GM20431 (cell line): ENCODE measurements around the gene ANKFN1.
"Not testable (repeated sequence)": the region's sequence is repeated elsewhere in the genome, so short reads cannot be mapped to it uniquely, and the experiment has no call there.

Source experiments
- in situ Hi-C: fragments of 300-500 bp; cut with MseI, MboI; formaldehyde crosslinking; loops from one replicate; pipeline ENCODE4 v1.15.0; 2020; ENCODE audit warnings: low sequenced_read_pairs; ENCODE audit not compliant: unreplicated experiment

The ANKFN1 gene

DNA sequence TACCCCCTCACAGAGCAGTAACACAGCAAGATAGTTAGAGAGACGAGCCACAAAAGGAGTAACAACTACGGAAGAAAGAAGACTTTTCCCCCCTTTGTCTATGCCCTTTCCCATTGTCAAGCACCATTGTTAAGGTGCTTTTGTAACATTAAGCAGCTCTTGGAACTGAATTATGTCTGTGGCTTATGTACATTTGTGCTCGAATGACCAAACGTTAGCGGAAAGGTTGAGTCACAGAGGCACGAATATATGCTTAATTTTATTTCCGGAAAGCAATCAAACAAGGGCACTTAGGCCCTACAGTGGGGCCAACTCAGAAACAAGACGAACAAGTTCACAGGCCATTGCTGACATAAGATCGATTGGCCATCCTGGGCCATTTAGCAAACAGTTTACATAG lies 109.5 kb downstream of the ANKFN1 start:
- in situ Hi-C loops: loop anchor here (25.0 kb wide), 1 partner anchor 101 kb away; the partner anchor contains the start of gene ANKFN1

- in situ Hi-C loops: loop anchor here (25.0 kb wide), 1 partner anchor 107 kb away; the partner anchor contains the start of gene ANKFN1
Measured at GRCh38 chr17:56269556-56270389, 116.5 kb downstream of the ANKFN1 start.

DNA sequence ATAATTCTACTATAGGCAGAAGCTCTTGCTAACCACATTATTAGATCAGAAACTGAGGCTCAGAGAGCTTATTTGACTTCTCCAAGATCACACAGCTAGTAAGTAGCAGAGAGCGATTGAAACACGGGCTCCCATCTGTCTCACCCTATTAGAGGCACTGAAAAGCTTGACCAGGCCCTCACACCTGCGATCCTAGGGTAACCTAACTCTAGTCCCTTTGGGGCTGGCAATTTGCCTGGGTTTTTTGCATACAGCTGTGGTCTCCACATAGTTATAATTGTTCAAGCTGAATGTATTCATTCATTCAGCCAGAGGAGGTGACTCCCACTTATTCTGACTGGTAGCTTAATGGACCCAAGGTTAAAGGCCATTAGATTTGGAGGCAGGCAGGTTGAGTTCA lies 121.2 kb downstream of the ANKFN1 start:
- in situ Hi-C loops: loop anchor here (25.0 kb wide), 1 partner anchor 112 kb away; the partner anchor contains the start of gene ANKFN1

GRCh38 chr17:56284482-56284881 lies 131.2 kb downstream of the ANKFN1 start:
- in situ Hi-C loops: no loop called here

DNA sequence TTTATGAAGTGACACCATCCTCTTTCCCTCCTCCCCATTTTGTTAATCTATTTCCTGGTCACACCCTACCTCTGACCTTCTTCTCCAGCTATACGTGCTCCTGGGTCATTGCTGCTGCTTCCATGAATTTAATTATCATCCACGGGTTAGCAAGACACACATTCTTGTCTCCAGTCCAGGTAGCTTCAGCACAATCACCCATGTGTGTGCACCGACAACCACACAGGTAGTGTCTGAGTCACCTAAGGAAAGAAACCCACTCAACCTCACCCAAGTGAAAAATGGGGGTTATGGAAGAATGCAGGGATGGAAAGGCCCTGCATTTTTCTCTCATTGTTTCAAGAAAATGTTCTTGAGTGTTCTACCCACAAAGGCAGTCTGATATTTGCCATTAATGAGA lies 135.5 kb downstream of the ANKFN1 start:
- in situ Hi-C loops: not testable (repeated sequence)

DNA sequence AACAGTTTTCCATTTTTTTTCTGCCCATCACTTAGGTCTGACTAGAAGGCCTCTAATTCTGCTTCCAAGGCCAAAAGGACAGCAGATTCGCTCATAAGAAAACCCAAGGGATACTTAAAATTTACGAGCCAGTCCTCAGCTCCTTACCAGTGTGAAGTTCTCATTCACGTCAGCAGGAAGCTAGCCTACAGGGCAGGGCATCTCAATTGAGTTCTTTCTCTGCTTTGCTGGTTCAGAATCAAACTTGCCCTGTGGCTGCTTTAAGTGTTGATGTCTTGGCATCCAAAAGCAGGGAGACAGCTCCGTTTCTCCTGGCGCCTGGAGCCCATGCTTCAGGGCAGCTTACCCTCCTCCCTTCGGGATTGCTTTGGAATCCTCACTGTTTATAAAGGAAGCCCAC lies 136.0 kb downstream of the ANKFN1 start:
- in situ Hi-C loops: no loop called here

DNA sequence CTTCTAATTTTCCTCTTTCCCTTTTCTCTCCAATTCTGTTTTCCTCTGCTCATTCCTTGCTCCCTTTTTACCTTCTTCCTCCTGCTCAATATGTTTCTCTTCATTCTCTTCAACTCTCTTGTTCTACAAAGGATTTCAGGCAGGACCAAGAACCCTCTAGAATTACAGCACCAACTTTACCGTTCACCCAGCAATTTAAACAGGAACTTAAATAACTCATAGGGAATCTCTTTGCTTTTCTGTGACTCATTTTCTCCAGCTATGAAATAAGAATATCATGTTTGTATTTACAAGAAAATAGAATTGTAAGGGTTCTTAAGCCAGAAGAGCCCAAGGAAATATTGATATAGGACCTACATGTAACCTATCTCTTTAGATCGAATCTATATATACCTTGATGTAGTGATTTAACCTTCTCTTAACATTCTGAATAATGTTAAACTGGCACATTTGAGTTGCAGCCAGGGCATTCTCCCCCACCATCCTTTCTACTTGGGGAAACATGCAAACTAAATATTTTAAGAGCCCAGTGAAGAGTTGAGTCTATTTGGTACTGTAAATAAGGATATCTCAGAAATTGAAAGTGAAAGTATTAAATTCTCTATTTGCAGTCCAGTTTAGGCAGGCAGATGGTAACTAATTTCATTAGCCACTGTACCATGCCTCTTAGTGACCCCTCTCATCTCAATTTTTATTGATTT lies 137.0 kb downstream of the ANKFN1 start:
- in situ Hi-C loops: no loop called here

DNA sequence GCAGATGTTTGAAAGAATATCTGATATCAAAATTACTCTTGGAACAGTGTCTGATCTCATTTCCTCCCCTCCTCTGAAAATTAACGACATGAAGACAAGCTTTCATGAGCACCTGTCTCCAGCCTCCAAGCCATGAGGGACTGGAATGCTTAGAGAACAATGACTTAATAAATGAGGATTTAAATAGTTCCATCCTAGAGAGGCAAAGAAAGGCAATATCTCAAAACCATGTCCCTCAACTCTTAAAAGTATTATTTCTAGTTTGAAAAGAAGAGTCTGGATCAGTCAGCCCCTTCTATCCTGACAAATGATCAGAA lies 137.5 kb downstream of the ANKFN1 start:
- in situ Hi-C loops: no loop called here

- in situ Hi-C loops: no loop called here
Measured at GRCh38 chr17:56291226-56291805, 138.0 kb downstream of the ANKFN1 start.

DNA sequence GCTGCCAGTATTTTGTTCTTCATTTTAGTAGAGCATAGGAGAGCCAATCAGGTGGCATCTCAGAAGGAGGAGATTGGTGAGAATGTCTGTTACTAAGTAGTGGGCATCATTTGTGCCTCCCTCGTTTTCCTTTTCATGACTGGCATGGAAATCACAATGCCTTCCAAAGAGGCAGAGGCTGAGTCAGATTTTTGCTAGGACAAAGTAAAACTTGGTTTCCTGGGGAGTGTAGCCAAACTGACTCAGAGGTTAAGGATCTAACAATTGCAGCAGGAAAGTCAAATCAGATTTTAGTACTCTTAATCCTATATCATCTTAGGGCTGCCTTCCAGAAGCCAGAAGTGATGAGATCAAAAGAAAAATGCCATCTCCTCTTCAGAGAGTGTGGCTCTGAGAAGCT lies 138.7 kb downstream of the ANKFN1 start:
- in situ Hi-C loops: no loop called here

DNA sequence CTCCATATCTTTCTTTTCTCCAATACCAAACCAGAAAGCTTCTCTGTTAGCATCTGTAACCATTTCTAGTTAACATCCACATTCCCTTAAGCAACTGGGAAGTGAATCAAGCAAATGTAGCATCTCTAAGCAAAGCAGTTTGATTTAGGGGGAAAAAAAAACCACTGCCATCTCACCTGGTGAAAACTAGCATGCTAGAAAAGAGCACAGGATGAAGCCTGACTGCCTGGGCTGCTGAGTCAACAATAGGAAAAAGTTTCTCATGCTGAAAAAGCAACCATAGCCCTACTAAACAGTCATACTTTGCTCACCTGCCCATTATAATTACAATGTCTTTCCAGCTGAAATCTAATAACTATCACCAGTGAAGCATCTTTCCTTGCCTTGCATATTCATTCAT lies 139.3 kb downstream of the ANKFN1 start:
- in situ Hi-C loops: no loop called here

DNA sequence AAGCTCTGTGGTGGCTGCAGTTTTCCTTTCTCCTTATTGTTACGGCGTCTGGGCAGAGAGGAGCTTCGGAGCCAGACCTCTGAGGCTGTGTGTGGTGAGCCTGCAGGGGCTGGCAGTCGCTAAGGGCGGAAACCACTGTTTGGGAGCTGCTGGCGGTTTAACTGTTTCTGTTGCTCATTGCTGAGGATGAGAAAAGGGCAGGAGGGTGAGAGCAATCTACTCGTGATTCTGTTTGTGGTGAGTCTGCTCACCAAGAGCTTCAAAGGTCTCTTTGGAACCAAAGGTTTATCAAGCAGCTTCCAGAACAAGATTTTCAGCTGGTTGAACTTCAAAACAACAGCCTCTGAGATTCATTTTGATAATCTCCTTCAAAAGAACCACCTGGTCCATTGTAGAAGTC lies 143.9 kb downstream of the ANKFN1 start:
- in situ Hi-C loops: no loop called here

DNA sequence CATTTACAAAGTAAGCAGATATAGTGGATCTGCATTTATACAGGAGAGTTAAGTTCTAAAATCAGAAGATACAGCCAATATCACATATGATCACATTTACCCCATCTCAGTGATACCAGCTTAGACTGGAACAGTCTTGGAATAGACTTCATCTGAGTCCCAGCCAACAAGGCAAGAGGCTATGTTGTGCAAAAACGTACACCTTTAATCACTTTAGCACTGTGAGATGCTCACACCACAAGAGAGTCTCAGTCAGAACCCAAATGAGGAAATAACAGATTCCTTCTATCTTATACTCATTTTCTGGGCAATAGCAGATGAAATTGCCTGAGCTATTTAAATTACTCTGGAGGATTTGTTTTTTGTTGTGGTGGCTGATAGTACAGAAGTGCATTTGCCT lies 145.6 kb downstream of the ANKFN1 start:
- in situ Hi-C loops: no loop called here

DNA sequence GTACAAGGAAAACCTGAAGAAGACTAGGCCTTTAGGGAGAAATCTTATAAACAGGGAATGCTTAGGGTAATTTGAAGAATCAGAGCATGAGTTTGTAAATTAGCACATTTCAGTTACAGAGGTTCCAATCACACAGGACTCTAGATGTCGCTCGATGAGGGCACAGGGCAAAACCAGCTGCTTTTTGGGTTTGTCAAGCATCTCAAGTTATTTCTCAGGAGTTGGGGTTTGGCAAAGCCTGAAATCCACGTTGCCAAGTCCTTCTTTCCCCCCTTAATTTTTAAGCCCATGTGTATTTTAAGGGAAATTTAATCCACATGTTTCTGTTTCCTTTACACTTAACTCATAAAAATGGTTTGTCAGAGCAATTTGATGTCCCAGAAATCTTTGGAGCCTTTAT lies 146.9 kb downstream of the ANKFN1 start:
- in situ Hi-C loops: no loop called here

DNA sequence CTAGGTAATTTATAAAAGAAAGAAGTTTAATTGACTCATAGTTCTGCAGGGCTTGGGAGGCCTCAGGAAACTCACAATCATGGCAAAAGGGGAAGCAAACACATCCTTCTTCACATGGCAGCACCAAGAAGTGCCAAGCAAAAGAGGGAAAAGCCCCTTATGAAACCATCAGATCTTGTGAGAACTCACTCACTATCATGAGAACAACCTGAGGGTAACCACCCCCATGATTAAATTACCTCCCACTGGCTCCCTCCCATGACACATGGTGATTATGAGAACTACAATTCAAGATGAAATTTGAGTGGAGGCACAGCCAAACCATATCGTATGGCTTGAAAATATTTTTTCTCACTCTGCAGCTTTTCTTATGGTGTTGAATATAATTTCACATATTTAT lies 151.7 kb downstream of the ANKFN1 start:
- in situ Hi-C loops: no loop called here

DNA sequence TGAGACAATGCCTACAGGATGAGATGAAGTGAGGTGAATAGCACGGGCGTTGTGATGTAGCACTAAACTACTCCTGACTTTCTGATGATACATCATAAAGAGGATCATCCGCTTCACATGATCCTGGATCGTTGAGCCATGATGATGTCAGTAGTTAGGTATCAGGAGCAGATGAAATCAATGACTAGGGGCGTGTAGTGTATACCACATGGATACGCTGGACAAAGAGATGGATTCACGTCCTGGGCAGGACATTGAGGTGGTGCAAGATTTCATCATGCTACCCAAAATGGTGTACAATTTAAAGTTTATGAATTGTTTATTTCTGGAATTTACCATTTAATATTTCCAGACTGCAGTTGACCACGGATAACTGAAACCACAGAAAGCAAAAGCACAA lies 156.6 kb downstream of the ANKFN1 start:
- in situ Hi-C loops: no loop called here

GRCh38 chr17:56310782-56311181 lies 157.5 kb downstream of the ANKFN1 start:
- in situ Hi-C loops: no loop called here

DNA sequence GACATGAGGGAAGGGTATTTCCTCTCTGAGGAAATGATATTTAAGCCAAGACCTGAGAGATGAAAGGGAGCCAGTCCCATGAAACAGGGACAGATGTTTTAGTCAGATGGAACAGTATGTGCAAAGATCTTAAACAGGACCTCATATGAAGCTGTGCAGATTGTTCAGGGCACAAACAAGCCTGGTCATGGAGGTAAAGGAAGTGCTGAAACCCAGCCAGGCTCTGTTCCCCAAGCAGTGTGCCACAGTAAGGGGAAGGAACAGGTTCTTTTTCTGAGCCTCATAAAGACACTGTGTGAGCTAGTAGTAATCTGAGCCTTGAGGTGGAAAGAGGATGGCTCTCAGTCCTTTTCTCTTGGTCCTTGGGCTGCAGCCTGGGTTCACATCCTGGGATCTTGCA lies 159.9 kb downstream of the ANKFN1 start:
- in situ Hi-C loops: no loop called here

DNA sequence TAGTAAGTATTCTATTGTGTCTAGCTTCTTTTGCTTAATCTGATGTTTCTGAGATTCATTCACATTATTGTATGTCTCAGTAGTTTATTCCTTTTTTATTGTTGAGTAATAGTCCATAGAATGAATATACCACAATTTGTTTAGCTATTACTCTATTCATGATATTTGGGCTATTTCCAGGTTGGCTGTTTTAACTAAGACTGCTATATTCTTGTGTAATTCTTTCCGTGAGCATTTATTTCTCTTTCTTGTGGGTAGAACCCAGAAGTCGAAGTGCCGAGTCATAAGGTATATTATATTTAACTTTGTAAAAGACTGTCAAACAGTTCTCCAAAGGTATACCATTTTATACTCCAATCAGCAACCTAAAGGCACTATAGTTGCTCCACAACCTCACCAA lies 160.8 kb downstream of the ANKFN1 start:
- in situ Hi-C loops: no loop called here

DNA sequence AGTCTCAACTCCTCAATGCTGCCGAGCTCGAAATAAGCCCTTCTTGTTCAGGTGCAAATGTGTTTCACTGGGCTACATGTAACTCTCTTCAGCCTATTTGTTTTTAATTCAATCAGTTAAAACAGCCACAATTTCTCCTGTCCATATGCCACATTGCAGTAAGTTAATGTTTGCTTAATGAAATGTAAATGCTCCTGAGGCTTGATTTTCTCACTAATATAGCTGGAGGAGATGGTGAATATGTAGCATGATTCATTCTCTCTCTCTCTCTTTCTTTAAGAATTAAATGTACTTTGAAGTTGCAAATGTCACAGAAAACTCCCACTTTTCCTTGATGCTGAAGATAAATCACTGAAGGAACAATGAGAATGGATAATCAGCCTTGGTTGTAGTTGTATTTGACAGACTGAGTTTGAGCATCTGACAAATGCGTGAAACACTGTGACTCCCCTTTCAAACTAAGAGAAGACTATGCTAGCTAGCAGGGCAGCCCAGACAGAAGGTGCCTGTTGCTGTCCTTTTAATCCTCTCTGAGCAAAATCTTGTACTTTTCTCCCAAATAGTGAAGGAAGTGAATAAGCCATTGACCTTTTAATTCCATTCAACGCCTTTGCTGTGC lies 161.8 kb downstream of the ANKFN1 start:
- in situ Hi-C loops: no loop called here

- in situ Hi-C loops: no loop called here
Measured at GRCh38 chr17:56316604-56317003, 163.3 kb downstream of the ANKFN1 start.
